GM18498 (cell line): Measurements from ENCODE around the gene IQGAP1.
A peak's percentile ranks its signal among the peaks of the same experiment; 100 is the strongest.
"Not testable (repeated sequence)": the region's sequence is repeated elsewhere in the genome, so short reads cannot be mapped to it uniquely, and the experiment has no call there.

Experiments used
- ATAC-seq: cut with Tn5 transposase; IDR thresholded peaks from one replicate; pipeline ENCODE4 v1.9.1; 2021; ENCODE audit warnings: mild to moderate bottlenecking, moderate library complexity; ENCODE audit not compliant: unreplicated experiment

Gene IQGAP1

GRCh38 chr15:90409587-90409986 lies 21.5 kb downstream of the IQGAP1 start:
- ATAC-seq, result not testable (repeated sequence)

- ATAC-seq, result not testable (repeated sequence)
Observed at GRCh38 chr15:90410316-90410715, 22.3 kb downstream of the IQGAP1 start.

GRCh38 chr15:90411176-90411575 lies 23.1 kb downstream of the IQGAP1 start:
- ATAC-seq, result no peak

- peak; percentile 89 for ATAC-seq
Observed at GRCh38 chr15:90412356-90413194, 24.5 kb downstream of the IQGAP1 start.

- no peak for ATAC-seq
Observed at GRCh38 chr15:90413411-90414379, 25.7 kb downstream of the IQGAP1 start.

GRCh38 chr15:90414408-90415028 lies 26.5 kb downstream of the IQGAP1 start:
- no peak for ATAC-seq

- not testable (repeated sequence) for ATAC-seq
Observed at GRCh38 chr15:90416052-90416451, 28.0 kb downstream of the IQGAP1 start.

- no peak for ATAC-seq
Observed at GRCh38 chr15:90418627-90419026, 30.6 kb downstream of the IQGAP1 start.

GRCh38 chr15:90419206-90419605 lies 31.2 kb downstream of the IQGAP1 start:
- no peak for ATAC-seq

- ATAC-seq, result peak; percentile 47
Observed at GRCh38 chr15:90419738-90420406, 31.8 kb downstream of the IQGAP1 start.

- no peak for ATAC-seq
Observed at GRCh38 chr15:90420451-90420850, 32.4 kb downstream of the IQGAP1 start.

- ATAC-seq, result no peak
Observed at GRCh38 chr15:90421527-90421926, 33.5 kb downstream of the IQGAP1 start.

GRCh38 chr15:90422043-90422442 lies 34.0 kb downstream of the IQGAP1 start:
- no peak for ATAC-seq

- no peak for ATAC-seq
Observed at GRCh38 chr15:90422936-90423335, 34.9 kb downstream of the IQGAP1 start.

- no peak for ATAC-seq
Observed at GRCh38 chr15:90423801-90424319, 35.8 kb downstream of the IQGAP1 start.

GRCh38 chr15:90425726-90426346 lies 37.8 kb downstream of the IQGAP1 start:
- ATAC-seq, result no peak

GRCh38 chr15:90427185-90427584 lies 39.1 kb downstream of the IQGAP1 start:
- ATAC-seq, result no peak

GRCh38 chr15:90432253-90432652 lies 44.2 kb downstream of the IQGAP1 start:
- no peak for ATAC-seq

- no peak for ATAC-seq
Observed at GRCh38 chr15:90435652-90436337, 47.8 kb downstream of the IQGAP1 start.
